Bronchial epithelial cell (primary cell): ENCODE results near the gene SMYD3. TPM values are rescaled to one million over a fixed set of nuclear protein-coding genes. Genes with fewer than 3 reads are reported as not detected.

Experiments
- DNase-seq: peaks from one replicate; pipeline ENCODE4 v3.0.0-alpha.2; 2010; ENCODE audit warnings: low read depth
- FAIRE-seq: peaks from 2 replicates; lab custom pipeline; 2011; peaks lifted over from hg19 to GRCh38; lab: Jason Lieb, UNC
- H3K27me3 ChIP-seq: 2 replicates; pipeline ENCODE4 v1.5.1; 2011; ENCODE audit warnings: low read length; ENCODE audit not compliant: control insufficient read depth, insufficient read depth
- H3K36me3 ChIP-seq: 2 replicates; pipeline ENCODE4 v1.5.1; 2011; ENCODE audit warnings: low read length; ENCODE audit not compliant: control insufficient read depth, insufficient read depth
- H3K4me3 ChIP-seq: 2 replicates; pipeline ENCODE4 v1.5.1; 2011; ENCODE audit warnings: mild to moderate bottlenecking, low read depth, low read length, control low read depth
- total RNA-seq: library from RNA; depleted of rRNA; stranded (reverse); fragments of >200 nt; gene quantifications from 2 replicates; pipeline ENCODE4 v1.2.1, GENCODE V29; 2014
- TF ChIP-seq, protein P1 (sequence below): IDR thresholded peaks from 2 replicates; pipeline ENCODE4 v1.5.1; 2011; ENCODE audit warnings: mild to moderate bottlenecking, moderate library complexity, low read length, control low read depth, inconsistent platforms; ENCODE audit not compliant: insufficient read depth, severe bottlenecking

SMYD3 gene
- total RNA-seq, 1 donor from 2014 or later: 17.4 TPM

DNA sequence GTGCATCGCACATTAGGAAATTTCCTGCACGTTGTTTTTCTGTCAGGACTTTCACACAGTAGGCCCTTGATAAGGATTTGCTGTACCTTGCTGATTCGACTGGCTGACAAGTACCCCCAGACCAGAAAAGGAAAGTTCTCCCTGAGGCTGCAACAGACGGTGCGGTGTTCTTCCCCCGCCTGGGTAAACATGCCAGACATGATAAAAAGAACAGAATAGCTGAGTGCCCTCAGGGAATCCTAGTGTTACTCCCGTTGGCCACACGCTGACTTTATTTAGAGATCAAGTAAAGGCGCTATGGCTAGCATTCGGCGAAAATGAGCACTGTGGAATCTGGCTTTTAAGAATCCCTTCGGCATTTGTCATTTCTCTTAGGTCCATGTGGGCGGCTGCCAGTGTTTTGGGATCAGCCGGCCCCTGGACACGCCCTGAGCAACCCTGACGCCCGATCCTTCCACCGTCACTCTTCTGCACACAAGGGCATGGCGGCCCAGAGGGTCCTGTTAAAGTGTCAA lies 744.6 kb downstream of the SMYD3 start:
- no peaks in the 10 kb centered on the region for H3K36me3 ChIP-seq
- FAIRE-seq (no peak), DNase-seq (no peak)
- no peak overlapping the region for H3K4me3 ChIP-seq
- TF ChIP-seq, protein P1, sequence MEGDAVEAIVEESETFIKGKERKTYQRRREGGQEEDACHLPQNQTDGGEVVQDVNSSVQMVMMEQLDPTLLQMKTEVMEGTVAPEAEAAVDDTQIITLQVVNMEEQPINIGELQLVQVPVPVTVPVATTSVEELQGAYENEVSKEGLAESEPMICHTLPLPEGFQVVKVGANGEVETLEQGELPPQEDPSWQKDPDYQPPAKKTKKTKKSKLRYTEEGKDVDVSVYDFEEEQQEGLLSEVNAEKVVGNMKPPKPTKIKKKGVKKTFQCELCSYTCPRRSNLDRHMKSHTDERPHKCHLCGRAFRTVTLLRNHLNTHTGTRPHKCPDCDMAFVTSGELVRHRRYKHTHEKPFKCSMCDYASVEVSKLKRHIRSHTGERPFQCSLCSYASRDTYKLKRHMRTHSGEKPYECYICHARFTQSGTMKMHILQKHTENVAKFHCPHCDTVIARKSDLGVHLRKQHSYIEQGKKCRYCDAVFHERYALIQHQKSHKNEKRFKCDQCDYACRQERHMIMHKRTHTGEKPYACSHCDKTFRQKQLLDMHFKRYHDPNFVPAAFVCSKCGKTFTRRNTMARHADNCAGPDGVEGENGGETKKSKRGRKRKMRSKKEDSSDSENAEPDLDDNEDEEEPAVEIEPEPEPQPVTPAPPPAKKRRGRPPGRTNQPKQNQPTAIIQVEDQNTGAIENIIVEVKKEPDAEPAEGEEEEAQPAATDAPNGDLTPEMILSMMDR: no peak
- H3K27me3 ChIP-seq: no peaks in the 10 kb centered on the region

DNA sequence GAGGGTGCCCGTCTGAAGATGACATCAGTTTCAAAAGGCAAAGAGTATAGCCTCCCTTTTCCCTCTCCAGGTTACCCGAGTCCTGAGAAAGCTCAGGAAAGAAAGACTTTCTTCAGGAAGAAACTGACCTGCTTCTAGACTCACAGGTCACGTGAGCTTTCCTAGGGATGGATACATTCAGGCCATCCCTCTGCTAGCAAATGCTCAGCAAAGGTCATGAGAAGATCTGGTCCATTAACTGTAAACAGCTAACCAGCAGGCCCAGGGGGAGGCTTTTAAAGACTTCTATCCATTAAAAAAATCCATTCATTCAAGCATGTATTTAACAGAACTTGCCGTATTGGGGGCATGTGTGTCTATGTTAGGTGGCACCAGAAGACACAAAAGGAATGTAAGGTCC lies 746.8 kb downstream of the SMYD3 start:
- Histone ChIP-seq H3K36me3 (no peaks in the 10 kb centered on the region), H3K27me3 (no peaks in the 10 kb centered on the region), H3K4me3 (no peak overlapping the region)
- TF ChIP-seq, protein P1: no peak
- no peak for DNase-seq
- FAIRE-seq: no peak

DNA sequence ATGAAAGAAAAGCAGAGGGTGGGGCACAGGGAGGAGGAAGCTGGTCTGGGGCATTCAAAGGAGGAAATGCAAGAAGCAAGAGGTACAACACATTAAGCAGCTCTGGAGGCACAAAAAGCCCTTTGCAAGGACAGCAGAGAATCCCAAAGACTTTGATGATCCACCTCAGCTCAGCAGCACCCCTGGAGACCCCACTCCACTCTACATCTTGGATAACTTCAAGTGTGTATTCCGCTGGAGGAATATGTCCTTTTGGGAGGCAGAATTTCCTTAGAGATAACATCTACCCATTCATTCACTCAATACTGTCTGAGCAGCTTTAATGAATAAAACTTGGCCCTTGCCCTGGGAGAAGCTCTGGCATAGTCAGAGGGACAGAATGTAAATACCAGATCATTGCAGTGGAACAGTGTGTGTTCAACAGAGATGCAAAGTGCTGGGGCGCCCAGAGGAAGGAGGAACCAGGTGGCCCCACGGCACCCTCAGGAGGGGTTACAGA lies 752.6 kb downstream of the SMYD3 start:
- no peak overlapping the region for H3K4me3 ChIP-seq
- no peaks in the 10 kb centered on the region for H3K27me3 ChIP-seq
- no peaks in the 10 kb centered on the region for H3K36me3 ChIP-seq
- TF ChIP-seq, protein P1: no peak
- FAIRE-seq (no peak), DNase-seq (no peak)

DNA sequence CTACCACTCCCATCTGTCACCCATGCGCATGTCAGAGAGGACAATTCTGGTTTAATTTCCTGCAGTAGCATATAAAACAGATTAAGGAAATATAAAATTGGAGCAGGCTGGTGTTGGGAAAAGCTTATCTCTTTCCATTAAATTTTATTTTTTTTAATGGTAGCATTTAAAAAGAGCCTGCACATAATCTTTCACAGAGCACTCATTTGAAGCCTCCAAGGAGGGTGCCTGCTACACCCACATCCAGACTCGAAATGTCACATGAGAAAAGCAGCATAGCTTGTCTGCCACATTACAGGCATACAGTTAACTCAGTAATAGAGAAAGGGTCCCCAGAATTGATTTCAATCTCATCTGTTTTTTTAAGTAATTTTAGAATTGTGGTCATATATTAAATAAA lies 753.3 kb downstream of the SMYD3 start:
- TF ChIP-seq, protein P1: no peak
- no peak for FAIRE-seq
- Histone ChIP-seq H3K27me3 (no peaks in the 10 kb centered on the region), H3K36me3 (no peaks in the 10 kb centered on the region), H3K4me3 (no peak overlapping the region)
- no peak for DNase-seq

DNA sequence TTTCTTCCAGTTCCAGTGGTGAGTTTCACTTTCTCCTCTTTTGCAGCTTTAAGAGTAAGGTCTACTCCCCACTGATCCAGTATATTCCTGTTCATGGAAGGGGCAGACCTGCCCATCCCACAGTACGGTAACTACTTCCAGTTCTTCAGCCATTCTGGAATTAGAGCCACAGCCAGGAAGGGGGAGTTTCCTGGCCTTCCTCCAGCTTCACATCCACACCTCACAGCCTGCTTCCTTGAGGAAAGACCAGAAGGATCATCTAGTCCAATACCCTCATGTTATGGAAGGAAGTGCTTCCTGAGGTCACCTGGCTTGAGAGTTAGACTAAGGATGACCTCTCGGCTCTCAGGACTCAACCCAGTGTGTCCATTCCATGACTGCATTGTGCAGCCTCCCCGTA lies 754.5 kb downstream of the SMYD3 start:
- TF ChIP-seq, protein P1: no peak
- FAIRE-seq (no peak), DNase-seq (no peak)
- no peaks in the 10 kb centered on the region for H3K36me3 ChIP-seq
- no peaks in the 10 kb centered on the region for H3K27me3 ChIP-seq
- H3K4me3 ChIP-seq: no peak overlapping the region
